Retinal pigment epithelial cell (primary cell): ENCODE measurements around the gene CACNG4.

Experiments
- DNase-seq: peaks from one replicate; pipeline ENCODE4 v3.0.0-alpha.2; 2010; ENCODE audit warnings: low read depth
- H3K4me3 ChIP-seq: 2 replicates; pipeline ENCODE4 v1.5.1; 2011; ENCODE audit warnings: mild to moderate bottlenecking, low read length, control low read depth, moderate library complexity
- TF ChIP-seq, protein P1 (sequence below): conservative IDR thresholded peaks from 2 replicates; pipeline ENCODE4 v1.5.1; 2011; ENCODE audit warnings: low read depth, low read length, control low read depth, inconsistent platforms

Gene CACNG4

DNA sequence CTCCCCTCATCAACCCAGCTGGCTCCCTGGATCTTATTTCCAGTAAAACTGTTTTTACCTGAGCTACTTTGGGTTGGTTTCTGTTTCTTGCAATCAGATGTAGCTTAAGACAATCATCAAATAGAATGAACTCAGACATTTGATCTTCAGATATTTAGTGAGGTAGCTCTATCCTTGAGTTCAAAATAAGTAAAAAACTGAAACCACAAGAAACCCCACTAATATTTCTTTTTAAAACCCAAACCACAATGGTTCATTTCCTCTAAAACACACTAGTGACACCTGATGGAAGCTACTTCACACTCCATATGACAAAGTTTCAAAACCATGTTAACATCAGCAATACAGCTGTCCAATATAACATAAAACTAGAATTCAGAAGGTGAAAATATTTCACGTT lies 117.6 kb downstream of the CACNG4 start:
- H3K4me3 ChIP-seq: no peak overlapping the region
- TF ChIP-seq, protein P1, sequence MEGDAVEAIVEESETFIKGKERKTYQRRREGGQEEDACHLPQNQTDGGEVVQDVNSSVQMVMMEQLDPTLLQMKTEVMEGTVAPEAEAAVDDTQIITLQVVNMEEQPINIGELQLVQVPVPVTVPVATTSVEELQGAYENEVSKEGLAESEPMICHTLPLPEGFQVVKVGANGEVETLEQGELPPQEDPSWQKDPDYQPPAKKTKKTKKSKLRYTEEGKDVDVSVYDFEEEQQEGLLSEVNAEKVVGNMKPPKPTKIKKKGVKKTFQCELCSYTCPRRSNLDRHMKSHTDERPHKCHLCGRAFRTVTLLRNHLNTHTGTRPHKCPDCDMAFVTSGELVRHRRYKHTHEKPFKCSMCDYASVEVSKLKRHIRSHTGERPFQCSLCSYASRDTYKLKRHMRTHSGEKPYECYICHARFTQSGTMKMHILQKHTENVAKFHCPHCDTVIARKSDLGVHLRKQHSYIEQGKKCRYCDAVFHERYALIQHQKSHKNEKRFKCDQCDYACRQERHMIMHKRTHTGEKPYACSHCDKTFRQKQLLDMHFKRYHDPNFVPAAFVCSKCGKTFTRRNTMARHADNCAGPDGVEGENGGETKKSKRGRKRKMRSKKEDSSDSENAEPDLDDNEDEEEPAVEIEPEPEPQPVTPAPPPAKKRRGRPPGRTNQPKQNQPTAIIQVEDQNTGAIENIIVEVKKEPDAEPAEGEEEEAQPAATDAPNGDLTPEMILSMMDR: no peak
- no peak for DNase-seq
